ENCODE results near the gene TPRN.

The TPRN gene

GRCh38 chr9:137141976-137142936, 58.3 kb downstream of the TPRN start:
- DNase-seq (ENCODE audit: low spot score) = no peak

All from germinal center (tissue), 1 donor.